Liver (tissue), 9 donors: ENCODE results near the gene SIRT6. TPM values are rescaled to one million over a fixed set of nuclear protein-coding genes. Genes with fewer than 3 reads are reported as not detected.

Source experiments
- DNase-seq: peaks from one replicate; pipeline ENCODE4 v3.0.0-alpha.2; 2017; ENCODE audit warnings: low spot score
- H3K27ac ChIP-seq, 2 donors: one replicate each; pipeline ENCODE4 v1.7.0; 2013; ENCODE audit warnings: inconsistent platforms in 2 of 2, low read length in 2 of 2, control low read depth in 1 of 2, low read depth in 1 of 2, mild to moderate bottlenecking in 1 of 2
- H3K27me3 ChIP-seq, 4 donors: one replicate each; pipeline versions ENCODE4 v1.6.1 to v1.7.0; 2013; ENCODE audit warnings: low read length in 3 of 4, inconsistent platforms in 1 of 4, mild to moderate bottlenecking in 1 of 4, moderate library complexity in 1 of 4; ENCODE audit not compliant: control insufficient read depth in 4 of 4, insufficient read depth in 4 of 4
- H3K36me3 ChIP-seq, 4 donors: one replicate each; pipeline versions ENCODE4 v1.6.1 to v1.7.0; 2013; ENCODE audit warnings: low read length in 3 of 4, mild to moderate bottlenecking in 3 of 4, low read depth in 1 of 4, moderate library complexity in 1 of 4; ENCODE audit not compliant: control insufficient read depth in 4 of 4, insufficient read depth in 3 of 4
- H3K4me1 ChIP-seq, 4 donors: one replicate each; pipeline versions ENCODE4 v1.6.1 to v1.7.0; 2013; ENCODE audit warnings: low read length in 3 of 4, mild to moderate bottlenecking in 3 of 4, moderate library complexity in 1 of 4; ENCODE audit not compliant: control insufficient read depth in 4 of 4, insufficient read depth in 4 of 4
- H3K4me3 ChIP-seq, 3 donors: one replicate each; pipeline versions ENCODE4 v1.6.1 to v1.7.0; 2013; ENCODE audit warnings: low read length in 3 of 3, control low read depth in 1 of 3, low read depth in 1 of 3, mild to moderate bottlenecking in 1 of 3
- H3K9ac ChIP-seq, 2 donors: one replicate each; pipeline ENCODE4 v1.7.0; 2013; ENCODE audit warnings: low read length in 2 of 2, mild to moderate bottlenecking in 2 of 2, moderate library complexity in 2 of 2, control low read depth in 1 of 2, low read depth in 1 of 2
- H3K9me3 ChIP-seq, 4 donors: one replicate each; pipeline versions ENCODE4 v1.6.1 to v1.7.0; 2013; ENCODE audit warnings: low read length in 3 of 4; ENCODE audit not compliant: control insufficient read depth in 4 of 4
- EGR1 ChIP-seq, 2 donors: IDR thresholded peaks; 2 replicates each; pipeline ENCODE4 v1.6.1; 2016 to 2018; ENCODE audit warnings: antibody characterized with exemption in 2 of 2, low read depth in 2 of 2
- FOXA1 ChIP-seq: IDR thresholded peaks from 2 replicates; pipeline ENCODE4 v1.6.1; 2016; ENCODE audit warnings: antibody characterized with exemption
- FOXA2 ChIP-seq: IDR thresholded peaks from 2 replicates; pipeline ENCODE4 v1.6.1; 2016; ENCODE audit warnings: antibody characterized with exemption
- GABPA ChIP-seq, 2 donors: IDR thresholded peaks in 1 of 2; conservative IDR thresholded peaks in 1 of 2; 2 replicates each; pipeline ENCODE4 v1.6.1; 2016; ENCODE audit warnings: antibody characterized with exemption in 2 of 2, mild to moderate bottlenecking in 1 of 2, moderate library complexity in 1 of 2
- HNF4A ChIP-seq, 2 donors: conservative IDR thresholded peaks; 2 replicates each; pipeline ENCODE4 v1.6.1; 2016; ENCODE audit warnings: antibody characterized with exemption in 2 of 2, mild to moderate bottlenecking in 2 of 2
- HNF4G ChIP-seq: IDR thresholded peaks from 2 replicates; pipeline ENCODE4 v1.6.1; 2016; ENCODE audit warnings: antibody characterized with exemption
- JUND ChIP-seq, 2 donors: IDR thresholded peaks; 2 replicates each; pipeline ENCODE4 v1.6.1; 2016; ENCODE audit warnings: antibody characterized with exemption in 2 of 2
- NR2F2 ChIP-seq: IDR thresholded peaks from 2 replicates; pipeline ENCODE4 v1.6.1; 2016; ENCODE audit warnings: antibody characterized with exemption
- RAD21 ChIP-seq, 2 donors: IDR thresholded peaks; 2 replicates each; pipeline ENCODE4 v1.6.1; 2016; ENCODE audit warnings: antibody characterized with exemption in 2 of 2, mild to moderate bottlenecking in 2 of 2
- RXRA ChIP-seq, 2 donors: IDR thresholded peaks; 2 replicates each; pipeline ENCODE4 v1.6.1; 2017 to 2018; ENCODE audit warnings: antibody characterized with exemption in 2 of 2, mild to moderate bottlenecking in 1 of 2
- SP1 ChIP-seq: IDR thresholded peaks from 2 replicates; pipeline ENCODE4 v1.6.1; 2018; ENCODE audit warnings: antibody characterized with exemption, mild to moderate bottlenecking
- TAF1 ChIP-seq: conservative IDR thresholded peaks from 2 replicates; pipeline ENCODE4 v1.6.1; 2016; ENCODE audit warnings: antibody characterized with exemption, mild to moderate bottlenecking
- YY1 ChIP-seq: IDR thresholded peaks from 2 replicates; pipeline ENCODE4 v1.6.1; 2016; ENCODE audit warnings: antibody characterized with exemption, mild to moderate bottlenecking
- WGBS: extraction: QIAGEN DNeasy Blood & Tissue Kit; methylation state at CpG from one replicate; pipeline ENCODE4 v1.1.7; 2013; 5-methylcytosine and 5-hydroxymethylcytosine counted together
- polyA plus RNA-seq, 2 donors: library from polyadenylated mRNA; stranded (reverse) in 1 of 2; unstranded in 1 of 2; fragments of 200-250 nt in 1 of 2; fragments of >200 nt in 1 of 2; fragmentation: Nextera tagmentation in 1 of 2; extraction: Ambion mirVana in 1 of 2; gene quantifications; one replicate each; pipeline versions ENCODE4 v1.2.1 to v1.2.3, GENCODE V29; 2013 to 2015
- total RNA-seq, 2 donors: library from RNA; depleted of rRNA; stranded (reverse); fragments of >200 nt; gene quantifications; one replicate each; pipeline ENCODE4 v1.2.3, GENCODE V29; 2014
- TF ChIP-seq, protein P1 (sequence below): fragments of 150-350 bp; IDR thresholded peaks from 2 replicates; pipeline ENCODE4 v1.5.1; 2017; ENCODE audit warnings: improper control_type of control experiment, low read depth, low read length; ENCODE audit not compliant: missing input control
- TF ChIP-seq, protein P2 (sequence below): IDR thresholded peaks from 2 replicates; pipeline ENCODE4 v1.6.1; 2016; ENCODE audit warnings: antibody characterized with exemption
- TF ChIP-seq, protein P3 (sequence below): IDR thresholded peaks from 2 replicates; pipeline ENCODE4 v1.6.1; 2016; ENCODE audit warnings: antibody characterized with exemption
- TF ChIP-seq, protein P4 (sequence below): IDR thresholded peaks from 2 replicates; pipeline ENCODE4 v1.6.1; 2016; ENCODE audit warnings: antibody characterized with exemption, mild to moderate bottlenecking
- TF ChIP-seq, protein P5 (sequence below): IDR thresholded peaks from 2 replicates; pipeline ENCODE4 v1.6.1; 2016; ENCODE audit warnings: antibody characterized with exemption
- donor health status: healthy.
- donor health status: healthy.
- donor health status: healthy.
- donor health status: healthy.
- donor health status: healthy.

SIRT6 gene
- total and polyA plus RNA-seq, 4 donors, result 7.7 to 12.7 (median 9.8) TPM

DNA sequence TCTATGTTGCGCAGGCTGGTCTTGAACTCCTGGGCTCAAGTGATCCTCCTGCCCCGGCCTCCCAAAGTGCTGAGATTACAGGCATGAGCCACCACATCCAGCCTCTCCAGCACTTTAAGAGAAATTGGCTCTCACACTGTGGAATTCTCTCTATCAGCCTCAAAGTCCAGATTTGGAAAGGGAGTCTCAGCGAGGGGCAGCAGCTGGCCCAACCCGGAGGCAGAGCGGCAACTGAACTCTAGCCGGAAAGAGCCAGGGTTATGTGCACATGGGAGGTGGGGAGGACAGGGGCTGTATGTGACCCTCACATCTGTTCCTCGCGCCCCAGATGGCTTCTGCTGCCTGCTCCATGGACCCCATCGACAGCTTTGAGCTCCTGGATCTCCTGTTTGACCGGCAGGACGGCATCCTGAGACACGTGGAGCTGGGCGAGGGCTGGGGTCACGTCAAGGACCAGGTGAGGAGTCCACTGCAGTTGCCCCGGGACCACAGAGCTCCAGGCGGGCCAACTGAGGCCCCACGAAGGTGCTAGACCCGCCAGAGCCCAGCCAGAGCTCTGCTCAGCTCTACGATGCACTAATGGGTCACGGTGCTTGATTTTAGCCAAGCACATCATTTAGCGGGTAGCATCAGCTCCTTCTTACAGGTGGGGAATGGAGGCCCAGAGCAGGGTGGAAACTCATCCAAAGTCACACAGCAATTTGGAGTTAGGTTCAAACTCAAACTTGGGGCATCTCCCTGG lies 27.6 kb downstream of the SIRT6 start:
- Histone ChIP-seq H3K9ac (peak overlapping the region; percentile 34 to 54), H3K27me3 (no peaks in the 10 kb centered on the region), H3K27ac (peak overlapping the region; percentile 50 to 55), H3K9me3 (no peaks in the 10 kb centered on the region), H3K36me3 (peaks cover 3 to 18% (median 13%) of the 10 kb centered on the region in 4 donors), H3K4me3 (peak overlapping the region; percentile 68 to 94 (median 70)), H3K4me1 (peaks cover 2 to 43% (median 33%) of the 10 kb centered on the region in 4 donors)
- no peak for TF ChIP-seq TAF1
- TF ChIP-seq, protein P1, sequence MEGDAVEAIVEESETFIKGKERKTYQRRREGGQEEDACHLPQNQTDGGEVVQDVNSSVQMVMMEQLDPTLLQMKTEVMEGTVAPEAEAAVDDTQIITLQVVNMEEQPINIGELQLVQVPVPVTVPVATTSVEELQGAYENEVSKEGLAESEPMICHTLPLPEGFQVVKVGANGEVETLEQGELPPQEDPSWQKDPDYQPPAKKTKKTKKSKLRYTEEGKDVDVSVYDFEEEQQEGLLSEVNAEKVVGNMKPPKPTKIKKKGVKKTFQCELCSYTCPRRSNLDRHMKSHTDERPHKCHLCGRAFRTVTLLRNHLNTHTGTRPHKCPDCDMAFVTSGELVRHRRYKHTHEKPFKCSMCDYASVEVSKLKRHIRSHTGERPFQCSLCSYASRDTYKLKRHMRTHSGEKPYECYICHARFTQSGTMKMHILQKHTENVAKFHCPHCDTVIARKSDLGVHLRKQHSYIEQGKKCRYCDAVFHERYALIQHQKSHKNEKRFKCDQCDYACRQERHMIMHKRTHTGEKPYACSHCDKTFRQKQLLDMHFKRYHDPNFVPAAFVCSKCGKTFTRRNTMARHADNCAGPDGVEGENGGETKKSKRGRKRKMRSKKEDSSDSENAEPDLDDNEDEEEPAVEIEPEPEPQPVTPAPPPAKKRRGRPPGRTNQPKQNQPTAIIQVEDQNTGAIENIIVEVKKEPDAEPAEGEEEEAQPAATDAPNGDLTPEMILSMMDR, result no peak
- peak; percentile 22 to 73 for TF ChIP-seq HNF4A (conservative IDR thresholded peaks at IDR 0.05)
- TF ChIP-seq, protein P2, sequence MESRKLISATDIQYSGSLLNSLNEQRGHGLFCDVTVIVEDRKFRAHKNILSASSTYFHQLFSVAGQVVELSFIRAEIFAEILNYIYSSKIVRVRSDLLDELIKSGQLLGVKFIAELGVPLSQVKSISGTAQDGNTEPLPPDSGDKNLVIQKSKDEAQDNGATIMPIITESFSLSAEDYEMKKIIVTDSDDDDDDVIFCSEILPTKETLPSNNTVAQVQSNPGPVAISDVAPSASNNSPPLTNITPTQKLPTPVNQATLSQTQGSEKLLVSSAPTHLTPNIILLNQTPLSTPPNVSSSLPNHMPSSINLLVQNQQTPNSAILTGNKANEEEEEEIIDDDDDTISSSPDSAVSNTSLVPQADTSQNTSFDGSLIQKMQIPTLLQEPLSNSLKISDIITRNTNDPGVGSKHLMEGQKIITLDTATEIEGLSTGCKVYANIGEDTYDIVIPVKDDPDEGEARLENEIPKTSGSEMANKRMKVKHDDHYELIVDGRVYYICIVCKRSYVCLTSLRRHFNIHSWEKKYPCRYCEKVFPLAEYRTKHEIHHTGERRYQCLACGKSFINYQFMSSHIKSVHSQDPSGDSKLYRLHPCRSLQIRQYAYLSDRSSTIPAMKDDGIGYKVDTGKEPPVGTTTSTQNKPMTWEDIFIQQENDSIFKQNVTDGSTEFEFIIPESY, result no peak
- no peak for TF ChIP-seq RAD21 (IDR thresholded peaks at IDR 0.05)
- WGBS, result 36% methylated on average over 21 of the region's 21 CpGs
- no peak for DNase-seq

DNA sequence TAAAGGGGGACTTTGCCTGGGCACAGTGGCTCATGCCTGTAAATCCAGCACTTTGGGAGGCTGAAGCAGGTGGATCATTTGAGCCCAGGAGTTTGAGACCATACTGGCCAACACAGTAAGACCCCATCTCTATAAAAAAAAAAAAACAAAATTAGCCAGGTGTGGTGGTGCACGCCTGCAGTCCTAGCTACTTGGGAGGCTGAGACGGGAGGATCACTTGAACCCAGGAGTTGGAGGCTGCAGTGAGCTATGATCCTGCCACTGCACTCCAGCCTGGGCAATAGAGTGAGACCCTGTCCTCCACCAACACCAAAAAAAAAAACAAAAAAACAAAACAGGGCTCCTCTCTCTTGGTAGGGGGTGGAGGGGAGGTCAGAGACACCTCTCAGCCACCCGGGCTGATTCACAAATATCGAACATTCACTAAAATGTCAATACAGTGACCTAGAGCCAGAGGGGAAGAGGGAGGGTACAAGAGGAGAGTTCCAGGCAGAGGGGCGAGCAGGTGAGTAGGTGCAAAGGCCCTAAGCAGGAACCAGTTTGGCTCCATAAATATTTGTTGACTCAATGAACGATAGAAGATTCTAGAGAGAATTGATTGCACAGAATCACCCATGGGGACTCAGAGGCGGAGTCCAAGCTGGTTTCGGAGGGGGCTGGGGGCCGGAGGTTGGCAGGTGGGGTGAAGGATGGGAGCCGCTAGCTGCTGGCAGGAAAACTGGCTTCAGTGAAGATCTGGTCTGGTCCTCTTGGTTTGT lies 29.9 kb downstream of the SIRT6 start:
- peak overlapping the region in 1 of 3 donors; percentile 23 for H3K4me3 ChIP-seq
- WGBS, result 46% methylated on average over 10 of the region's 10 CpGs
- peak overlapping the region; percentile 83 to 89 for H3K27ac ChIP-seq
- H3K36me3 ChIP-seq, result peaks cover 2 to 8% (median 4%) of the 10 kb centered on the region in 4 donors
- DNase-seq, result no peak
- H3K27me3 ChIP-seq, result no peaks in the 10 kb centered on the region
- H3K9me3 ChIP-seq, result no peaks in the 10 kb centered on the region
- peaks cover 2 to 44% (median 35%) of the 10 kb centered on the region in 4 donors for H3K4me1 ChIP-seq
- H3K9ac ChIP-seq, result no peak overlapping the region
- TF ChIP-seq GABPA (IDR thresholded peaks at IDR 0.05 in 1 of 2, conservative IDR thresholded peaks at IDR 0.05 in 1 of 2) (no peak), JUND (IDR thresholded peaks at IDR 0.05) (peak in 1 of 2 donors; percentile 41), SP1 (no peak), EGR1 (IDR thresholded peaks at IDR 0.05; ENCODE audit: low read depth in 2 of 2) (peak in 1 of 2 donors; percentile 20), HNF4G (no peak), FOXA2 (peak; percentile 61), RXRA (IDR thresholded peaks at IDR 0.05) (peak; percentile 38 to 93), TAF1 (no peak), YY1 (peak; percentile 52), HNF4A (conservative IDR thresholded peaks at IDR 0.05) (peak in 1 of 2 donors; percentile 85), NR2F2 (no peak), RAD21 (IDR thresholded peaks at IDR 0.05) (no peak), FOXA1 (peak; percentile 34)
- TF ChIP-seq, protein P3, sequence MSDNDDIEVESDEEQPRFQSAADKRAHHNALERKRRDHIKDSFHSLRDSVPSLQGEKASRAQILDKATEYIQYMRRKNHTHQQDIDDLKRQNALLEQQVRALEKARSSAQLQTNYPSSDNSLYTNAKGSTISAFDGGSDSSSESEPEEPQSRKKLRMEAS, result peak; percentile 81
- TF ChIP-seq, protein P2, result peak; percentile 87
- TF ChIP-seq, protein P4, sequence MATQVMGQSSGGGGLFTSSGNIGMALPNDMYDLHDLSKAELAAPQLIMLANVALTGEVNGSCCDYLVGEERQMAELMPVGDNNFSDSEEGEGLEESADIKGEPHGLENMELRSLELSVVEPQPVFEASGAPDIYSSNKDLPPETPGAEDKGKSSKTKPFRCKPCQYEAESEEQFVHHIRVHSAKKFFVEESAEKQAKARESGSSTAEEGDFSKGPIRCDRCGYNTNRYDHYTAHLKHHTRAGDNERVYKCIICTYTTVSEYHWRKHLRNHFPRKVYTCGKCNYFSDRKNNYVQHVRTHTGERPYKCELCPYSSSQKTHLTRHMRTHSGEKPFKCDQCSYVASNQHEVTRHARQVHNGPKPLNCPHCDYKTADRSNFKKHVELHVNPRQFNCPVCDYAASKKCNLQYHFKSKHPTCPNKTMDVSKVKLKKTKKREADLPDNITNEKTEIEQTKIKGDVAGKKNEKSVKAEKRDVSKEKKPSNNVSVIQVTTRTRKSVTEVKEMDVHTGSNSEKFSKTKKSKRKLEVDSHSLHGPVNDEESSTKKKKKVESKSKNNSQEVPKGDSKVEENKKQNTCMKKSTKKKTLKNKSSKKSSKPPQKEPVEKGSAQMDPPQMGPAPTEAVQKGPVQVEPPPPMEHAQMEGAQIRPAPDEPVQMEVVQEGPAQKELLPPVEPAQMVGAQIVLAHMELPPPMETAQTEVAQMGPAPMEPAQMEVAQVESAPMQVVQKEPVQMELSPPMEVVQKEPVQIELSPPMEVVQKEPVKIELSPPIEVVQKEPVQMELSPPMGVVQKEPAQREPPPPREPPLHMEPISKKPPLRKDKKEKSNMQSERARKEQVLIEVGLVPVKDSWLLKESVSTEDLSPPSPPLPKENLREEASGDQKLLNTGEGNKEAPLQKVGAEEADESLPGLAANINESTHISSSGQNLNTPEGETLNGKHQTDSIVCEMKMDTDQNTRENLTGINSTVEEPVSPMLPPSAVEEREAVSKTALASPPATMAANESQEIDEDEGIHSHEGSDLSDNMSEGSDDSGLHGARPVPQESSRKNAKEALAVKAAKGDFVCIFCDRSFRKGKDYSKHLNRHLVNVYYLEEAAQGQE, result no peak
- TF ChIP-seq, protein P5, sequence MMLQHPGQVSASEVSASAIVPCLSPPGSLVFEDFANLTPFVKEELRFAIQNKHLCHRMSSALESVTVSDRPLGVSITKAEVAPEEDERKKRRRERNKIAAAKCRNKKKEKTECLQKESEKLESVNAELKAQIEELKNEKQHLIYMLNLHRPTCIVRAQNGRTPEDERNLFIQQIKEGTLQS, result peak; percentile 15
